HG03196 (cell line): ENCODE measurements around the gene SLC1A2.
"Not testable (repeated sequence)": the region's sequence is repeated elsewhere in the genome, so short reads cannot be mapped to it uniquely, and the experiment has no call there.

Experiments used
- ATAC-seq: cut with Tn5 transposase; IDR thresholded peaks from one replicate; pipeline ENCODE4 v1.9.1; 2021; ENCODE audit not compliant: unreplicated experiment

Gene SLC1A2

GRCh38 chr11:35231076-35231860 lies 188.1 kb downstream of the SLC1A2 start:
- no peak for ATAC-seq

DNA sequence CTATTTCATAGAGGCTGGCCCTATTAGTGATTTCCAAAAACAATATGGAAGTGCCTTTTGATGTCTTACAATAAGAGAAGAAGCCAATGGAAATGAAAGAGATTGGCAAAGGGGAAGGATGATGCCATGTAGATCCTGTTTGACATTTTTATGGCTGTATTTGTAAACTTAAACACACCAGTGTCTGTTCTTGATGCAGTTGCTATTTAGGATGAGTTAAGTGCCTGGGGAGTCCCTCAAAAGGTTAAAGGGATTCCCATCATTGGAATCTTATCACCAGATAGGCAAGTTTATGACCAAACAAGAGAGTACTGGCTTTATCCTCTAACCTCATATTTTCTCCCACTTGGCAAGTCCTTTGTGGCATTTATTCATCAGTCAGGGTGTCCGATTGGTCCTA lies 189.0 kb downstream of the SLC1A2 start:
- no peak for ATAC-seq

- ATAC-seq = no peak
Observed at GRCh38 chr11:35228328-35228725, 191.0 kb downstream of the SLC1A2 start.

GRCh38 chr11:35227576-35228327 lies 191.6 kb downstream of the SLC1A2 start:
- no peak for ATAC-seq

DNA sequence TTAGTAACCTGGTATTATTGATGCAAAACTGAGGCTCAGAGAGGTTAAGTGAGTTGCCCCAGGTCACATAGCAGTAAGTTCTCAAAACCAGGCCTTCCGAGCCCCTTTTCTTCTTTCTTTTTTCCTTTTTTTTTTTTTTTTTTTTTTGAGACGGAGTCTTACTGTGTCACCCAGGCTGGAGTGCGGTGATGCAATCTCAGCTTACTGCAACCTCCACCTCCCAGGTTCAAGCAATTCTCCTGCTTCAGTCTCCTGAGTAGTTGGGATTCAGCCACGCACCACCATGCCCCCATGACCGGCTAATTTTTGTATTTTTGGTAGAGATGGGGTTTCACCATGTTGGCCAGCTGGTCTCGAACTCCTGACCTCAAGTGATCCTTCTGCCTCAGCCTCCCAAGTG lies 192.6 kb downstream of the SLC1A2 start:
- ATAC-seq = not testable (repeated sequence)

- no peak for ATAC-seq
Observed at GRCh38 chr11:35225946-35226520, 193.3 kb downstream of the SLC1A2 start.

GRCh38 chr11:35223991-35224390 lies 195.4 kb downstream of the SLC1A2 start:
- ATAC-seq = no peak

GRCh38 chr11:35223371-35223796 lies 196.0 kb downstream of the SLC1A2 start:
- no peak for ATAC-seq

- ATAC-seq = no peak
Observed at GRCh38 chr11:35218956-35219355, 200.4 kb downstream of the SLC1A2 start.

GRCh38 chr11:35216962-35217678 lies 202.2 kb downstream of the SLC1A2 start:
- no peak for ATAC-seq

GRCh38 chr11:35215945-35216344 lies 203.4 kb downstream of the SLC1A2 start:
- ATAC-seq = no peak

- ATAC-seq = no peak
Observed at GRCh38 chr11:35214792-35215193, 204.6 kb downstream of the SLC1A2 start.

DNA sequence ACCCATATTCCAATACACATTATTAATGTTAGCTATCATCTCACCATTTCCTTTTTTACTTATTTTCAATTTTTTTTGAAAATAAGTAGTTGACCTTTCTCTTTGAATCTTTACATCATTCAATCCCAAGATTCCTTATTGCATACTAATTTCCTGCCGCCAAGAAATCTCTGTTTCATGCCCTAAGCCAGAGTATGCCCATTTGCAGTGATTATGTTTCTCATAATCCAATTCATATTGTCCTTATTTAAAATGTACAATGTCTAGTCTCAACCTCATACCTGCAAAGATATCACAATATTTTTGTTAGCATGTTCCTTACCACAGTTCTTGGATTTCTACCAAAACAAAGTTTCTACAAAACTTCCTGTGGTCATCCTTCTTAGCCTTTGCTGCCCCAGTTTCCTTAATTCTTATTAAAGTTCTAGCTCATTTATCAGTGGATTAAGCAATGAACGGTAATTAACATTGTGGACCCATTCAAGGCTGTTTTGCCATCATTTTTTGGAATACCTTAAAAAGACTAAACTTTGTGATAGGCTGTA lies 205.1 kb downstream of the SLC1A2 start:
- ATAC-seq = no peak

DNA sequence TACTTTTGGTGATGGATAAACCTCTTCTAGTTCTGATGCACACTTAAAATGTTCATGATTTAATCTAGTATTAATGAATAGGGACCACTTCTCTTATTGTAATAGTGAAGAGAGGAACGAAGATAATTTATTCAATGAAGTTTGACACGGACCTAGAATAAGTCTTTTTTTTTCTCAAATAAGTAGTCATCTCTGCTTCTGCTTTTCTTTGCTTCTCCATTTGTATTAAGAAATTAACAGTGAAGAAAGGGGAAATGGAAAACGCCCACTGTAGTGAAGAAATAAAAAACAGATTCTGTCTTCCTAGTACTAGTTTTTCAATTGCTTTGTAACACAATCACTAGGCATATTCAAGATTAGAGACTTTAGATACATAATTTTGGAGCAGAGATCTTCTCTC lies 207.4 kb downstream of the SLC1A2 start:
- no peak for ATAC-seq

- no peak for ATAC-seq
Observed at GRCh38 chr11:35210876-35211546, 208.3 kb downstream of the SLC1A2 start.

GRCh38 chr11:35208795-35209194 lies 210.6 kb downstream of the SLC1A2 start:
- no peak for ATAC-seq

- ATAC-seq = no peak
Observed at GRCh38 chr11:35207471-35208403, 211.6 kb downstream of the SLC1A2 start.

DNA sequence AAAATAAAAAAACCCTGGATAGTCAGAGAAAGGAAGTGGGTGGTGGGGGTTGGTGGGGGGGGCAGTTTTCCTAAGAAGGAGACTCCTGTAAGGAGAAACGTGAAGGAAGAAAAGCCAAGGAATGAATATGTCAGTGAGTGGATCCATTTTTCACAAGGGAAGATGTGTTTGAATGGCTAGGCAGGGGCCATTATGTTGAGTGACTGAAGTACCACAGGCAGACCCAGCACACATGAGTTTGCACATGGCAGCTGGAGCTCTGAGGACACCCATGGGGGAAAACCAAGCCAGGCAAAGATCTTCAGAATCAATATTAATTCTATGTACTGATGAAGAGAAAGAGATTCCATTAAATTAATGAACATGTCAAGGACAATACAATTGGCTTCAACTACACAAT lies 212.7 kb downstream of the SLC1A2 start:
- ATAC-seq = no peak

GRCh38 chr11:35204614-35205013 lies 214.7 kb downstream of the SLC1A2 start:
- ATAC-seq = no peak
